GM04503 (cell line): ENCODE measurements around the gene ZNF341.

Source experiments
- DNase-seq: peaks from one replicate; pipeline ENCODE4 v3.0.0-alpha.2; 2012; ENCODE audit warnings: low read depth

ZNF341 gene

GRCh38 chr20:33796263-33796906 lies 64.6 kb downstream of the ZNF341 start:
- no peak for DNase-seq

GRCh38 chr20:33796907-33797544 lies 65.2 kb downstream of the ZNF341 start:
- no peak for DNase-seq

- DNase-seq: no peak
Measured at GRCh38 chr20:33798444-33798843, 66.6 kb downstream of the ZNF341 start.

- peak; percentile 53 for DNase-seq
Measured at GRCh38 chr20:33803921-33804337, 72.1 kb downstream of the ZNF341 start.

- DNase-seq: no peak
Measured at GRCh38 chr20:33808388-33808787, 76.6 kb downstream of the ZNF341 start.

GRCh38 chr20:33810259-33810658 lies 78.5 kb downstream of the ZNF341 start:
- no peak for DNase-seq

- DNase-seq: peak; percentile 91
Measured at GRCh38 chr20:33810885-33811775, 79.3 kb downstream of the ZNF341 start, which contains the start of gene CHMP4B. Gene CHMP4B (plus strand): TSS chr20:33811348. CDS start chr20:33811469, 121 bp downstream.

- no peak for DNase-seq
Measured at GRCh38 chr20:33811776-33812151, 80.0 kb downstream of the ZNF341 start.

GRCh38 chr20:33812152-33812849 lies 80.5 kb downstream of the ZNF341 start:
- DNase-seq: peak; percentile 64

- DNase-seq: no peak
Measured at GRCh38 chr20:33812908-33813462, 81.2 kb downstream of the ZNF341 start.

GRCh38 chr20:33814238-33814712 lies 82.5 kb downstream of the ZNF341 start:
- no peak for DNase-seq

GRCh38 chr20:33815671-33816070 lies 83.9 kb downstream of the ZNF341 start:
- DNase-seq: no peak

- no peak for DNase-seq
Measured at GRCh38 chr20:33816191-33816590, 84.4 kb downstream of the ZNF341 start.

- DNase-seq: no peak
Measured at GRCh38 chr20:33817411-33817810, 85.6 kb downstream of the ZNF341 start.

GRCh38 chr20:33819456-33819855 lies 87.7 kb downstream of the ZNF341 start:
- DNase-seq: no peak

GRCh38 chr20:33820362-33820761 lies 88.6 kb downstream of the ZNF341 start:
- DNase-seq: no peak

GRCh38 chr20:33821270-33821836 lies 89.6 kb downstream of the ZNF341 start:
- no peak for DNase-seq

GRCh38 chr20:33822423-33822822 lies 90.6 kb downstream of the ZNF341 start:
- no peak for DNase-seq

GRCh38 chr20:33822991-33823390 lies 91.2 kb downstream of the ZNF341 start:
- no peak for DNase-seq

- DNase-seq: no peak
Measured at GRCh38 chr20:33824852-33825251, 93.1 kb downstream of the ZNF341 start.
